H1 (cell line): ENCODE data around the gene GANAB. TPM values are rescaled to one million over a fixed set of nuclear protein-coding genes. Genes with fewer than 3 reads are reported as not detected.
A peak's percentile ranks its signal among the peaks of the same experiment; 100 is the strongest.

Source experiments
- CTCF ChIA-PET: fragments of 300-600 bp; sonication (Branson Sonifier 250); formaldehyde crosslinking; loops from one replicate; lab custom pipeline; 2021; ENCODE audit not compliant: partially characterized antibody; lab: Charles Lee
- POLR2A ChIA-PET: fragments of 300-600 bp; sonication (Branson Sonifier 250); formaldehyde crosslinking; loops from one replicate; lab custom pipeline; 2021; ENCODE audit warnings: inconsistent platforms; ENCODE audit not compliant: partially characterized antibody; lab: Charles Lee
- DNase-seq, 2 experiments: peaks; one replicate each; pipeline versions ENCODE4 v3.0.0 to v3.0.0-alpha.2; 2010 to 2022; ENCODE audit warnings: low spot score in 2 of 2, low read depth in 1 of 2, mixed read lengths in 1 of 2
- FAIRE-seq: peaks from 2 replicates; lab custom pipeline; 2011; peaks lifted over from hg19 to GRCh38; lab: Jason Lieb, UNC
- H2AFZ ChIP-seq: 2 replicates; pipeline ENCODE4 v1.8.1; 2012; ENCODE audit warnings: low read length, inconsistent platforms
- H2AK5ac ChIP-seq: 2 replicates; pipeline ENCODE4 v1.6.1; 2013; ENCODE audit warnings: low read depth, low read length
- H2BK120ac ChIP-seq: replicated peaks from 2 replicates; pipeline ENCODE3; 2013; ENCODE audit warnings: low read depth, low read length, inconsistent platforms
- H2BK12ac ChIP-seq: 2 replicates; pipeline ENCODE4 v1.6.1; 2013; ENCODE audit warnings: low read depth, low read length
- H2BK15ac ChIP-seq: 2 replicates; pipeline ENCODE4 v1.6.1; 2013; ENCODE audit warnings: low read length
- H2BK20ac ChIP-seq: 2 replicates; pipeline ENCODE4 v1.6.1; 2013; ENCODE audit warnings: low read length
- H2BK5ac ChIP-seq: 2 replicates; pipeline ENCODE4 v1.6.1; 2013; ENCODE audit warnings: low read depth, low read length
- H3K14ac ChIP-seq: 2 replicates; pipeline ENCODE4 v1.6.1; 2013; ENCODE audit warnings: inconsistent platforms; ENCODE audit not compliant: insufficient read length
- H3K18ac ChIP-seq: 2 replicates; pipeline ENCODE4 v1.6.1; 2013; ENCODE audit warnings: low read length; ENCODE audit errors: extremely low read depth
- H3K23ac ChIP-seq: 2 replicates; pipeline ENCODE4 v1.6.1; 2013; ENCODE audit warnings: inconsistent platforms; ENCODE audit not compliant: insufficient read length
- H3K23me2 ChIP-seq: 2 replicates; pipeline ENCODE4 v1.6.1; 2013; ENCODE audit warnings: low read depth, low read length
- H3K27ac ChIP-seq: 2 replicates; pipeline ENCODE4 v1.6.1; 2011; ENCODE audit warnings: low read depth, low read length, inconsistent platforms
- H3K27me3 ChIP-seq, 4 experiments: replicated peaks in 1 of 4; 1 replicate in 1 of 4; 2 replicates in 3 of 4; pipeline versions ENCODE4 v1.6.1 to v1.8.1; 2011 to 2013; ENCODE audit warnings: low read length in 3 of 4, mild to moderate bottlenecking in 3 of 4, inconsistent platforms in 2 of 4, mixed read lengths in 2 of 4, moderate library complexity in 1 of 4; ENCODE audit not compliant: control insufficient read depth in 3 of 4, insufficient read depth in 3 of 4; ENCODE audit errors: extremely low read depth in 1 of 4
- H3K36me3 ChIP-seq, 4 experiments: 2 replicates each; pipeline versions ENCODE4 v1.6.1 to v1.8.1; 2011 to 2013; ENCODE audit warnings: mild to moderate bottlenecking in 4 of 4, low read length in 3 of 4, moderate library complexity in 2 of 4, control low read depth in 1 of 4, inconsistent platforms in 1 of 4; ENCODE audit not compliant: insufficient read depth in 4 of 4, control insufficient read depth in 2 of 4
- H3K4ac ChIP-seq: replicated peaks from 2 replicates; pipeline ENCODE3; 2013; ENCODE audit warnings: low read length, low read depth, mixed read lengths, inconsistent platforms; ENCODE audit not compliant: insufficient read length
- H3K4me1 ChIP-seq, 4 experiments: replicated peaks in 1 of 4; 1 replicate in 1 of 4; 2 replicates in 3 of 4; pipeline versions ENCODE4 v1.6.1 to v1.8.1; 2011 to 2013; ENCODE audit warnings: low read length in 3 of 4, inconsistent platforms in 2 of 4, mixed read lengths in 1 of 4; ENCODE audit not compliant: insufficient read depth in 4 of 4, control insufficient read depth in 3 of 4
- H3K4me2 ChIP-seq, 2 experiments: 2 replicates each; pipeline versions ENCODE4 v1.6.1 to v1.8.1; 2011 to 2013; ENCODE audit warnings: low read depth in 2 of 2, low read length in 2 of 2, control low read depth in 1 of 2, inconsistent platforms in 1 of 2, mild to moderate bottlenecking in 1 of 2; ENCODE audit not compliant: insufficient read depth in 1 of 2
- H3K4me3 ChIP-seq, 4 experiments: fragments of 200-600, 300-600 bp in 1 of 4; sonication (generic), shearing (Covaris generic), sonication (Bioruptor Twin) in 1 of 4; 2 replicates each; pipeline versions ENCODE4 v1.5.1 to v1.8.1; 2011 to 2016; ENCODE audit warnings: low read length in 4 of 4, low read depth in 3 of 4, control low read depth in 2 of 4, inconsistent platforms in 2 of 4, mild to moderate bottlenecking in 2 of 4, mixed read lengths in 1 of 4, moderate library complexity in 1 of 4; ENCODE audit not compliant: insufficient read depth in 2 of 4; ENCODE audit errors: extremely low read depth in 1 of 4
- H3K56ac ChIP-seq: replicated peaks from 2 replicates; pipeline ENCODE3; 2013; ENCODE audit warnings: low read depth, mild to moderate bottlenecking, mixed read lengths, low read length, inconsistent platforms; ENCODE audit not compliant: insufficient read length
- H3K79me1 ChIP-seq: 2 replicates; pipeline ENCODE4 v1.6.1; 2013; ENCODE audit warnings: low read depth, low read length, control low read depth
- H3K79me2 ChIP-seq, 2 experiments: 2 replicates each; pipeline versions ENCODE4 v1.6.1 to v1.8.1; 2012 to 2013; ENCODE audit warnings: low read length in 2 of 2, mild to moderate bottlenecking in 2 of 2, inconsistent platforms in 1 of 2; ENCODE audit not compliant: insufficient read depth in 2 of 2, control insufficient read depth in 1 of 2
- H3K9ac ChIP-seq, 4 experiments: replicated peaks in 1 of 4; 1 replicate in 1 of 4; 2 replicates in 3 of 4; pipeline versions ENCODE4 v1.6.1 to v1.8.1; 2011 to 2013; ENCODE audit warnings: low read depth in 3 of 4, low read length in 3 of 4, control low read depth in 2 of 4, mild to moderate bottlenecking in 2 of 4, moderate library complexity in 2 of 4, inconsistent platforms in 1 of 4; ENCODE audit errors: extremely low read depth in 1 of 4
- H3K9me3 ChIP-seq, 2 experiments: 2 replicates each; pipeline versions ENCODE4 v1.6.1 to v1.8.1; 2012 to 2013; ENCODE audit warnings: mild to moderate bottlenecking in 2 of 2, moderate library complexity in 2 of 2, control low read depth in 1 of 2, inconsistent platforms in 1 of 2, low read depth in 1 of 2, low read length in 1 of 2, mixed read lengths in 1 of 2; ENCODE audit not compliant: insufficient read depth in 2 of 2
- H4K20me1 ChIP-seq, 2 experiments: replicated peaks in 1 of 2; 2 replicates each; pipeline versions ENCODE3 to v1.8.1; 2011 to 2013; ENCODE audit warnings: inconsistent platforms in 2 of 2, low read length in 2 of 2, mild to moderate bottlenecking in 1 of 2; ENCODE audit not compliant: insufficient read depth in 2 of 2, control insufficient read depth in 1 of 2
- H4K5ac ChIP-seq: 2 replicates; pipeline ENCODE4 v1.6.1; 2013; ENCODE audit warnings: low read length, low read depth, mixed read lengths, inconsistent platforms; ENCODE audit not compliant: insufficient read length
- H4K8ac ChIP-seq: 2 replicates; pipeline ENCODE4 v1.8.0; 2013; ENCODE audit warnings: mild to moderate bottlenecking, moderate library complexity, low read length, inconsistent platforms; ENCODE audit not compliant: insufficient read depth; ENCODE audit errors: extremely low read depth
- H4K91ac ChIP-seq: replicated peaks from 2 replicates; pipeline ENCODE3; 2013; ENCODE audit warnings: low read length, mixed read lengths, inconsistent platforms; ENCODE audit not compliant: insufficient read length
- BCL11A ChIP-seq, 2 experiments: IDR thresholded peaks; one replicate each; pipeline ENCODE4 v1.6.1; 2011; ENCODE audit warnings: low read depth in 2 of 2, low read length in 2 of 2, mild to moderate bottlenecking in 2 of 2
- CREB1 ChIP-seq: IDR thresholded peaks from 2 replicates; pipeline ENCODE4 v1.6.1; 2012; ENCODE audit warnings: inconsistent platforms
- EZH2 ChIP-seq: fragments of 200-600 bp; sonication (generic); IDR thresholded peaks from 2 replicates; pipeline ENCODE4 v1.7.1; 2012; ENCODE audit warnings: low read depth, mild to moderate bottlenecking, moderate library complexity, low read length, inconsistent platforms; ENCODE audit not compliant: severe bottlenecking
- JUN ChIP-seq: IDR thresholded peaks from 2 replicates; pipeline ENCODE4 v1.6.1; 2011; ENCODE audit warnings: low read depth, mild to moderate bottlenecking, improper control_type of control experiment, low read length
- KDM5A ChIP-seq: fragments of 200-600 bp; IDR thresholded peaks from 2 replicates; pipeline ENCODE4 v1.7.1; 2012; ENCODE audit warnings: mild to moderate bottlenecking, low read length, inconsistent platforms, mixed read lengths
- POLR2AphosphoS5 ChIP-seq: IDR thresholded peaks from 2 replicates; pipeline ENCODE4 v1.6.1; 2011; ENCODE audit warnings: low read depth, low read length
- POU5F1 ChIP-seq: IDR thresholded peaks from 2 replicates; pipeline ENCODE4 v1.6.1; 2011; ENCODE audit warnings: low read depth, mild to moderate bottlenecking, low read length, moderate library complexity
- SP1 ChIP-seq: IDR thresholded peaks from 2 replicates; pipeline ENCODE4 v1.6.1; 2011; ENCODE audit warnings: low read depth, low read length
- SRF ChIP-seq: IDR thresholded peaks from 2 replicates; pipeline ENCODE4 v1.6.1; 2011; ENCODE audit warnings: mild to moderate bottlenecking, low read depth, low read length, moderate library complexity
- TBP ChIP-seq: IDR thresholded peaks from 2 replicates; pipeline ENCODE4 v1.6.1; 2011; ENCODE audit warnings: low read depth, low read length, improper control_type of control experiment
- ZNF274 ChIP-seq: IDR thresholded peaks from 2 replicates; pipeline ENCODE4 v1.7.0; 2012; ENCODE audit warnings: low read length, borderline replicate concordance; ENCODE audit errors: extremely low read depth
- WGBS, 2 experiments: shearing (Covaris generic) in 1 of 2; methylation state at CpG; one replicate each; pipeline versions ENCODE4 v1.1.6 to v1.1.7; 2013 to 2015; ENCODE audit warnings: low lambda C conversion rate in 2 of 2, mixed read lengths in 2 of 2, inconsistent platforms in 1 of 2, low coverage in 1 of 2, missing lambda C conversion rate in 1 of 2; ENCODE audit not compliant: insufficient replicate concordance in 2 of 2, insufficient coverage in 1 of 2, insufficient read length in 1 of 2; ENCODE audit errors: extremely low coverage in 1 of 2, missing lambda C conversion rate in 1 of 2; 5-methylcytosine and 5-hydroxymethylcytosine counted together
- polyA plus RNA-seq, 7 experiments: library from polyadenylated mRNA; depleted of rRNA in 3 of 7; stranded (reverse) in 5 of 7; unstranded in 2 of 7; fragments of >200 nt in 5 of 7; fragments of 200-250 nt in 2 of 7; gene quantifications; 1 replicate in 5 of 7; 2 replicates in 1 of 7; 4 replicates in 1 of 7; pipeline versions ENCODE4 v1.2.1 to v1.2.3, GENCODE V29; 2011 to 2013; ENCODE audit warnings: missing spikeins in 2 of 7, mixed read lengths in 2 of 7
- total RNA-seq: library from RNA; stranded (reverse); fragmentation: NEBNext Ultra II Directional; extraction: Animal tissue kit (Norgen Biotek cat#: 25700); gene quantifications from 2 replicates; pipeline ENCODE4 v1.2.1, GENCODE V29; 2021
- TF ChIP-seq, protein P1 (sequence below): IDR thresholded peaks from 2 replicates; pipeline ENCODE4 v1.6.1; 2012; ENCODE audit warnings: low read length, inconsistent platforms

GANAB gene
- total and polyA plus RNA-seq, 2 of the 8 experiments (the other 6 are each of a cell fraction or from before 2014, with no cell fraction given): 289 to 330 TPM

DNA sequence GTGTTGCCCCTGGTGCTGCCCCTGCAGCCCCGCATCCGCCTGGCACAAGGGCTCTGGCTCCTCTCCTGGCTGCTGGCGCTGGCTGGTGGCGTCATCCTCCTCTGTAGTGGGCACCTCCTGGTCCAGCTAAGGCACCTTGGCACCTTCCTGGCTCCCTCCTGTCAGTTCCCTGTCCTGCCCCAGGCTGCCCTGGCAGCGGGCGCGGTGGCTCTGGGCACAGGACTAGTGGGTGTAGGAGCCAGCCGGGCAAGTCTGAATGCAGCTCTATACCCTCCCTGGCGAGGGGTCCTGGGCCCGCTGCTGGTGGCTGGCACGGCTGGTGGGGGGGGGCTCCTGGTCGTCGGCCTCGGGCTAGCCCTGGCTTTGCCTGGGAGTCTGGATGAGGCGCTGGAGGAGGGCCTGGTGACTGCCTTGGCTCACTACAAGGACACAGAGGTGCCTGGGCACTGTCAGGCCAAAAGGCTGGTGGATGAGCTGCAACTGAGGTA, 33.1 kb downstream of the GANAB start:
- H3K79me2 ChIP-seq: no peaks in the 10 kb centered on the region
- no peak overlapping the region for H3K23ac ChIP-seq
- H3K56ac ChIP-seq: no peak overlapping the region
- H3K27ac ChIP-seq: no peak overlapping the region
- no peak overlapping the region for H2AFZ ChIP-seq
- no peak for FAIRE-seq
- H3K4me2 ChIP-seq: peak overlapping the region in 1 of 2 experiments; percentile 64; a peak in 2 of 4 replicates
- H3K36me3 ChIP-seq: no peaks in the 10 kb centered on the region; a peak in 1 of 8 replicates
- H4K8ac ChIP-seq: peak overlapping the region; percentile 4; the same call in 1 of the 2 replicates
- peaks cover 0 to 3% (median 2%) of the 10 kb centered on the region in 4 experiments; a peak in 1 of 7 replicates for H3K27me3 ChIP-seq
- CTCF ChIA-PET: interaction anchor here (0.8 to 1.8 kb wide), 6 partner anchors 8 to 187 kb away, joined by 3 to 10 read pairs (median 4); partner anchors contain the start of genes B3GAT3 and MTA2
- no peak overlapping the region for H2BK120ac ChIP-seq
- H3K23me2 ChIP-seq: peaks cover 9% of the 10 kb centered on the region; the same call in 1 of the 2 replicates
- H3K4me3 ChIP-seq: peak overlapping the region in 3 of 4 experiments; percentile 2 to 73 (median 25); a peak in 4 of 8 replicates
- peaks cover 0 to 19% (median 12%) of the 10 kb centered on the region in 4 experiments; a peak in 6 of 7 replicates for H3K4me1 ChIP-seq
- no peak overlapping the region for H3K9ac ChIP-seq
- no peak overlapping the region for H2BK20ac ChIP-seq
- H2AK5ac ChIP-seq: no peak overlapping the region
- no peak overlapping the region for H3K4ac ChIP-seq
- H2BK12ac ChIP-seq: 0 out of 2 replicates have a peak overlapping the region, but pooled peaks have one; percentile 39
- POLR2A ChIA-PET: interaction anchor here (0.9 to 15.8 kb wide), 9 partner anchors 9 to 93 kb away, joined by 3 to 235 read pairs (median 5); partner anchors contain the start of genes B3GAT3, BSCL2, C11orf98 and CSKMT
- H3K18ac ChIP-seq: no peak overlapping the region
- no peak overlapping the region for H3K14ac ChIP-seq
- no peak for DNase-seq
- H4K5ac ChIP-seq: no peak overlapping the region
- 0 out of 2 replicates have a peak overlapping the region, but pooled peaks have one; percentile 88 for H2BK15ac ChIP-seq
- H3K79me1 ChIP-seq: no peaks in the 10 kb centered on the region
- H4K20me1 ChIP-seq: no peaks in the 10 kb centered on the region
- peak overlapping the region; percentile 52; the same call in 1 of the 2 replicates for H2BK5ac ChIP-seq
- no peaks in the 10 kb centered on the region for H3K9me3 ChIP-seq
- 84% methylated on average over 12 of the region's 15 CpGs; no CpG with 5 or more reads in 1 of the 2 experiments for WGBS, 2 experiments
- H4K91ac ChIP-seq: peak overlapping the region; percentile 34
- TF ChIP-seq SP1 (no peak), POU5F1 (no peak), TBP (no peak), SRF (no peak), POLR2AphosphoS5 (no peak), ZNF274 (no peak), KDM5A (no peak), BCL11A (IDR thresholded peaks at IDR 0.05; ENCODE audit: low read depth in 2 of 2, low read length in 2 of 2) (no peak), JUN (no peak), EZH2 (no peak), CREB1 (no peak)
- TF ChIP-seq, protein P1, sequence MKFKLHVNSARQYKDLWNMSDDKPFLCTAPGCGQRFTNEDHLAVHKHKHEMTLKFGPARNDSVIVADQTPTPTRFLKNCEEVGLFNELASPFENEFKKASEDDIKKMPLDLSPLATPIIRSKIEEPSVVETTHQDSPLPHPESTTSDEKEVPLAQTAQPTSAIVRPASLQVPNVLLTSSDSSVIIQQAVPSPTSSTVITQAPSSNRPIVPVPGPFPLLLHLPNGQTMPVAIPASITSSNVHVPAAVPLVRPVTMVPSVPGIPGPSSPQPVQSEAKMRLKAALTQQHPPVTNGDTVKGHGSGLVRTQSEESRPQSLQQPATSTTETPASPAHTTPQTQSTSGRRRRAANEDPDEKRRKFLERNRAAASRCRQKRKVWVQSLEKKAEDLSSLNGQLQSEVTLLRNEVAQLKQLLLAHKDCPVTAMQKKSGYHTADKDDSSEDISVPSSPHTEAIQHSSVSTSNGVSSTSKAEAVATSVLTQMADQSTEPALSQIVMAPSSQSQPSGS: no peak
